Mammary epithelial cell (primary cell): Measurements from ENCODE around the gene ACYP2.

Experiments used
- CTCF ChIP-seq, 2 donors: IDR thresholded peaks in 1 of 2; conservative IDR thresholded peaks in 1 of 2; 2 replicates each; pipeline ENCODE4 v1.5.1; 2011 to 2012; ENCODE audit warnings: inconsistent platforms in 2 of 2, low read length in 2 of 2, mild to moderate bottlenecking in 2 of 2, control low read depth in 1 of 2, low read depth in 1 of 2; ENCODE audit not compliant: insufficient read depth in 1 of 2; ENCODE audit errors: extremely low read depth in 1 of 2
- EZH2 ChIP-seq: IDR thresholded peaks from 2 replicates; pipeline ENCODE4 v1.6.1; 2012; ENCODE audit warnings: low read length, inconsistent platforms, borderline replicate concordance

DNA sequence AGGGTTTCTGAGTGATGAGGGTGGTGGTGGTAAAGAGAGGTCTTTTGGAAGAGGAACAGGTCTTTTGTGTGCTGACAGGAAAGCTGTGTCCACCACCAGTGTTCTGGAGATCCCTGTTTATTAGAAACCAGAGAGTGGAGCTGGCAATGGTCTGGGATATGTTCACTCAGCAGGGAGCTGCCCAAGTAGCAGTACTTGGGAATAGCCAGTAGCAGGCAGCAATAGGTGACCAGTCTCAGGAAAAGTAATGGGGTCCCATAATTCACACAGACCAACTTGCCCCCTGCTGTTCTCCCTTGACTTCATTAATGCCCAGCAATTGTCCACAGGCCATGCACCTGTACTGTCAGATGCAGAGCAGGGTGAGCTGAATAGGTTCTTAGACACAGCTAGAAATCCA is 138.8 kb downstream of the ACYP2 start:
- no peak for TF ChIP-seq CTCF (conservative IDR thresholded peaks at IDR 0.05 in 1 of 2, IDR thresholded peaks at IDR 0.05 in 1 of 2; ENCODE audit: extremely low read depth in 1 of 2, insufficient read depth in 1 of 2, low read depth in 1 of 2, low read length in 2 of 2)
- TF ChIP-seq EZH2 = no peak
